HG02943 (cell line): ENCODE data around the gene PCDH19.
"Not testable (repeated sequence)": the region's sequence is repeated elsewhere in the genome, so short reads cannot be mapped to it uniquely, and the experiment has no call there.

Experiments used
- ATAC-seq: cut with Tn5 transposase; IDR thresholded peaks from one replicate; pipeline ENCODE4 v1.9.1; 2021; ENCODE audit warnings: mild to moderate bottlenecking, low read depth, moderate library complexity; ENCODE audit not compliant: unreplicated experiment

Gene PCDH19, protein sequence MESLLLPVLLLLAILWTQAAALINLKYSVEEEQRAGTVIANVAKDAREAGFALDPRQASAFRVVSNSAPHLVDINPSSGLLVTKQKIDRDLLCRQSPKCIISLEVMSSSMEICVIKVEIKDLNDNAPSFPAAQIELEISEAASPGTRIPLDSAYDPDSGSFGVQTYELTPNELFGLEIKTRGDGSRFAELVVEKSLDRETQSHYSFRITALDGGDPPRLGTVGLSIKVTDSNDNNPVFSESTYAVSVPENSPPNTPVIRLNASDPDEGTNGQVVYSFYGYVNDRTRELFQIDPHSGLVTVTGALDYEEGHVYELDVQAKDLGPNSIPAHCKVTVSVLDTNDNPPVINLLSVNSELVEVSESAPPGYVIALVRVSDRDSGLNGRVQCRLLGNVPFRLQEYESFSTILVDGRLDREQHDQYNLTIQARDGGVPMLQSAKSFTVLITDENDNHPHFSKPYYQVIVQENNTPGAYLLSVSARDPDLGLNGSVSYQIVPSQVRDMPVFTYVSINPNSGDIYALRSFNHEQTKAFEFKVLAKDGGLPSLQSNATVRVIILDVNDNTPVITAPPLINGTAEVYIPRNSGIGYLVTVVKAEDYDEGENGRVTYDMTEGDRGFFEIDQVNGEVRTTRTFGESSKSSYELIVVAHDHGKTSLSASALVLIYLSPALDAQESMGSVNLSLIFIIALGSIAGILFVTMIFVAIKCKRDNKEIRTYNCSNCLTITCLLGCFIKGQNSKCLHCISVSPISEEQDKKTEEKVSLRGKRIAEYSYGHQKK (N-terminal part only)

GRCh38 chrX:100409610-100410590, at the start of gene PCDH19:
TSS of gene PCDH19 (minus strand) at chrX:100410273. CDS start at chrX:100408597, 1,676 bp downstream.
- no peak for ATAC-seq

DNA sequence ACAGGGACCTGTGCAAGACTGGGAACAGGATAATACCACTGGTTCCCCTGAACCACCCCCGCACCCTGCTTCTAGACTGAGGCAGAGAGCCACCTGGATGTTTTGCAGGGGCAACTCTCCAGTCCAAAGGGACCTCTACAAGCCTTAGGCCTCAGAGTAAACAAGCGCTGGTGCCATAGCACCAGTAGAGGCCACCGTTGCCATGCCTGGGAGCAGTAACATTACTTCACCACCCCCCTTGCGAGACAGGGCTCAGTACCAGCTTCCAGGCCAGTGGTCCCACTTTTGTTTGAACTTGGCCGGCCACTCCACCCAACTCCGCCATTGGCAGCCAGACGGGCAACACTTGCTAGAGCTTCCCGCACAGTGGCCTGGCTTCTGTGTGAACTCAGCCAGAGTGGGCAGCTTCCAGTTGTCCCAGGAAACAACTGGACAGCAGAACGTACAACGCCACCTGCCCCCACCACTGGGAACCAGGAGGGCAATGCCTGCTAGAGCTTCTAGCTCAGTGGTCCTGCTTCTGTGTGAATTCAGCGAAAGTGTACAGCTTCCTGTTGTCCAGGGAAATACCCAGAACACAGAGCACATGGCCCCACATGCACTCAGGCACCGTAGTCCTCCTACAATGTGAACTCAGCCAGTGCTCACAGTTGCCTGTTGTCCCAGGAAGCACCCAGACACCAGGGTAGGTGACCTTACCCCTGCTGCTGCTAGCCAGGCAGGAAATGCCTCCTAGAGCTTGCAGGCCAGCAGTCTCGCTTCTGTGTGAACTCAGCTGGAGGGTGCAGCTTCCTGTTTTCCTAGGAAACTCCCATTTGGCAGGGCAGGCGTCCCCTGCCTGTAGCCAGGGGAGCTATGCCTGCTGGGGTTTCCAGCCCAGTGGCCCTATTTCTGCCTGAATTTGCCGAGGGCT, 39.9 kb upstream of the PCDH19 start:
- ATAC-seq, result no peak

GRCh38 chrX:100447655-100448397, 37.8 kb upstream of the PCDH19 start:
- no peak for ATAC-seq

- no peak for ATAC-seq
These were observed 35.5 kb upstream of the PCDH19 start for GRCh38 chrX:100445593-100445992.

DNA sequence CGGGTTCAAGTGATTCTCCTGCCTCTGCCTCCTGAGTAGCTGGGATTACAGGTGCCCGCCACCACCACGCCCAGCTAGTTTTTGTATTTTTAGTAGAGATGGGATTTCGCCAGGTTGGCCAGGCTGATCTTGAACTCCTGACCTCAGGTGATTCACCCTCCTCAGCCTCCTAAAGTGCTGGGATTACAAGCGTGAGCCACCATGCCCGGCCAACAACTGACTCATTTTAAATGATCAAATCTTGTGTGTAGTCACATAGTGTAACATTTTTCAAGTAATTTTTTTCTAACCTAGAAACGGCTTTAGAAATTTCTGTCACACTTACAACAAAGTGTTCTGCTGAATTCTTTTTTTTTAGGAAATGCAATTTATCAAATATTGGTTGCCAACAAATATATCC, 31.2 kb upstream of the PCDH19 start:
- ATAC-seq, result not testable (repeated sequence)

DNA sequence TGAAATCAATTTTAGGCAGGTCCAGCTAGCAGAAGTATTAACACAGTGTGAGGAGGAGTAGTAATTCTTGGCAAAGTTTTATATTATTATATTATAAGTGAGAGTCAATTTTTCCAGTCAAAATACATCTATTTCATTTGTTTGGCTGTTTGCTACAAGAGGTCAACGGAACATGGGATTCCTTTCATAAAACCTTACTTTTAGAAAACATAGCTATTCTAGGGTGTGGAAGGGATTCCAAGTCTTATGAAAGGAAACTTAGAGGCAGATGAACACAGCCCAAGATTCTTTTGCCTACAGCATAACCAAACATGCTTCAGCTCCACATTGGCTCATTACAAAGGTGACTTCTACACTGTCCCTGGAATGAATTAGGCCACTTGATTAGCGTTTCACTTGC, 29.9 kb upstream of the PCDH19 start:
- no peak for ATAC-seq

GRCh38 chrX:100435726-100436125, 25.7 kb upstream of the PCDH19 start:
- ATAC-seq, result no peak

DNA sequence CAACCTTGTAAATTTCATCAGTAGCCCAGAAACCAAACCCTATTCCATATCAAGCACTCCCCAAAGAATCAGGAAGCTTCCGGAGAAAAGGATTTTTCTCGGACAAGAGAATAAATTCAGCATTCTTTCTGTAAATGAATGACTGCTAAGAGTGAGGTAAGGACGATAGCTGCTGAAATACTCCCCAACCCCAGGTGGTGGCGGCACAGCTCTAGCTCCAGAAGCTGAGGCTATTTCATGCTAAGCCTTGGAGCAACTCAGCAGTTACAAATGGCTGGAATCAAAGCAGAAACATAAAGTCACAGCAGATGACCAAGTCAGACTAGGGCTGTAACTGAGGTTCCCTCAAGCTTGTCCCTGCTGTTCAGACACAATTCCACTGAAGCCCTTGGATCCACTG, 13.9 kb upstream of the PCDH19 start:
- ATAC-seq, result no peak

- no peak for ATAC-seq
These were observed 8.5 kb upstream of the PCDH19 start for GRCh38 chrX:100418556-100418955.

GRCh38 chrX:100417681-100418080, 7.6 kb upstream of the PCDH19 start:
- ATAC-seq, result no peak

DNA sequence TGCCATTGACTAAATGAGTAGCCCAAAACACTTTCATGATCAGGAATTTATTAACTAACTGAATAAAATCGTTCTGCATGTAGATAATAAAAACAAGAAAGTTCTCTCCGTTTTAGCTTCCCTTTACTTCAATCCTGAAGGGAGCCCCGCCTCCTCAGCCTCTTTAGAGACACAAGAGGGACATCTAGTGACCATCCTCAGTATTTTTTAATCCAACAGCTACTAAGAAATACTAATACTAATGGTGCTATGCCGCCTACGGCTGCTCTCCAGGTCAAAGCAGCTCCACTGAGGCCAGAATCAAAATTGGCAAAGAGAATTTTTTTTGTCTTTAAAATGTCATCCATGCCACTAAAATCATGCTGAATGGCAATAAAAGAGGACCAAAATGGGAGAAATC, 3.2 kb upstream of the PCDH19 start:
- peak; percentile 72 for ATAC-seq

DNA sequence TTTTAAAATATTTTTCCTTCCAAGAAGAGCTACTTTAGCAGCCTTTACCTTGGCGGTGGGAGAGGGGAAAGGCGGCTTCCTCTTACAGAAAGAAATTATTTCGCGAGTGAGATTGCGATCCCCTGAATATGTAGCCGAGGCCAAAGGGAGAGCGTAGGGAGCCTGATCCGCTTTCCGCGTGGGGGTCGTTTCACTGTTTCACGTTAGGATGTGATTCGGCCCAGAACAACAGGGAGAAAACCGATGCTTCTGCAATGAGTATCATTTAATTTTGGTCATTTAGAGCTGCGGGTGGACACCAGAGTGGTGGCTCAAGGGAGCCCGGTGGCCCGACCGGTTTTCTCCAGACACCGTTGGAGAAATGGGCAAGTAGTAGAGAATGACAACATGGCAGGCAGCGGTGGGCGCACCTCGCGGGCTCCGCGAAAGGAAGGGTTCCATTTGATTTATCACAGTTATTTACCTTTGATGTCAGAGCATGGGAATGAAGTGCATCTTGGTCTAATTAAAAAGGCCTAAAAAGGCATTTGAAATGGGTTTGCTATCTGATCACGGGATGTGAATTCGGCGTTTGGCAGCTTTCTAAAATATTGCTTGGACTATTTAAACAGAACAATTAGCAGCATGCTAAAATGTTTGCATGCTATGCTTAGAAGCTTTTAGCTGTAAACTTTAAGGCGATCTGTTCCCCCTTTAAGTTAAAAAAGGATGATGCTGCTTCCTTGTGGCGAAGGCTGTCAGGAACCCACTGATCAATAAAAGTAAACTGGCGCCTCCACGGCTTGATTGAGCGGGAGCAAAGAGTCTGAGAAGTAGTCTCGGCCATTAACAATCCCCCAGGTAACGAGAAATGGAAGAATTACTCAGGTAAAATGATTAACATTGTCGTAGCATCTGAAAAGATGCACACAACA, 2.0 kb upstream of the PCDH19 start:
- ATAC-seq, result no peak

DNA sequence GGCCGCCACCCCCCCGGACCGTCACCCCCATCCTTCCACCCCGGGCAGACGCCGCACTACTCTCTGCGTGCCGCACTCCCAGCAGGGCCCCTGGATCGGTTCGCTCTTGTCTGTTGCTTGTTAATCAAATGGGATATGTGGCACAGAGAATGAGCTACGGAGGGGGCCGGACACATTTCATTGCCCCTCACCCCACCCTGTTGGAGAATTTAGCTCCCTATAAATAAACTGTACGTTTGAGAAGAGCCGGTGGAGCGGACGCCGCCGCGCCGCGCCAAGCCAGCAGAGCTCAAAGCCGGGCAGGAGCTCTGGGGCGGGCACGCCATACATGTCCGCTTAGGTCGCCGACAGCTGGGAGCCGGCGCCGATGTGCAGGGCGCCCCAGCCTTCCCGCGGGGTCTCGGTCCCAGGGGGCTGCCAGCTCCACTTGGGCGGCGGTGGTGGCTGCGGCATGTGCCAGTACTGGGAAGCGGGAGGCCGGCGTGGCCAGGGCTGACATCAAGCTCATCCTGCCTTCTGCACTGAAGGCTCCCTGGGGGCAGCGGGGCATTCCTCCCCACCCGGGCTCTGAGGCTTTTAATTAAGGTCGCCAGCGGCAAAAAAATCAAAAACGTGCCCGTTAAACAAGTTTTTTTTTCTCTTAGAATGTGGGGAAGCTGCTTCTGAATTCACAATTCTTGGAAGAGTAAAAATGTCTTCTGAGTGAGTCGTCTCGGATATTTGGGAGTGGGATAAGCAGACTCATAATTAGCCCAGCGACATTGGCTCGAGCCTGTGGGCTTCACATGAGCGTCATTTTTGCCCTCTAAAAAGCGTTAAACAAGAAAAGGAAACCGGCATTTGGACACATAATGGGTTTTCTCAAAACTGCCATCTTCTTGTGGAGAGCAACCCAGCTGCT, 1.1 kb upstream of the PCDH19 start:
- ATAC-seq, result no peak

DNA sequence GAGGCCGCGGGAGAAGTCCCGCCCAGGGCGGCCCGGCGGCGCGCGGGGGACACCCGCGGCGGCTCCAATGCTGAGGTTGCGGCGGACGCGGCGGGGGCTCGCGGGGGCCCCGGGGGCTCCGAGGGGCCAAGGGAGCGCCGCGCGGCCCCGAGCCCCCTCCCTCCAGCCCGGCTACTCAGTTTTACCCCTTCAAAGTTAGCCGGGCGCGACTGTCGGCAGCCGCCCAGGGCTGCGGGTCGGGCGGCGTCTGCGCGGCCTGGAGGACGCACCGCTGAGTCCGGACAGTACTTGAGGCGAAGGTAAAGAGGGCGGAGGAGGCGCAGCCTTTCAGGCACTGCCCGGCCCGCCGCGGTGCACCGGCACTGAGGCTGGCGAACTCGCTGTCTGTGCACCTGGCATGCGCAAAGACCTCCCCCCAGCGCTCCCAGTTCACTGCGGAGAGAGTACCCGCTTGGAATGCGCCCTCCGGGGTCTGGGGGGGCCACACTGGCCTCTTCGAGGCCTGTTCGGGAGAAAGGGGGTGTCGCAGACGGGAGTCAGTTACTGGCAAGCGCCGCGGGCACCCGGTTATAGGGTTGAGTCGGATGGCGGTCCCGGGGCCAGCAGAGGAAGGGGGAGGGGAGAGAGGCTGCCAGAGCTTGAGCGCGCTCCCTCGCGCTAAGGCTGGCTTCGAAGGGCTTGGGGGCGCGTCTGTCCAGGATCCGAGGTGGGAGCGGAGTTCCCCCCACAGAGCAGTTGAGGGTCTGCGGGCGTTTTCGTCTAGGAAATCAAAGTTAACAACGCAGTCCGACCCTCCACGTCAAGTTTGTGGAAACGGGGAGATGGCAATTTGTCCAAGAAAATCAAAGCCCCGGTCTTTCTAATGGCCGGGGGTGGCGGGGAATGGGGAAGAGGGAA, 1.1 kb downstream of the PCDH19 start:
- ATAC-seq, result no peak

DNA sequence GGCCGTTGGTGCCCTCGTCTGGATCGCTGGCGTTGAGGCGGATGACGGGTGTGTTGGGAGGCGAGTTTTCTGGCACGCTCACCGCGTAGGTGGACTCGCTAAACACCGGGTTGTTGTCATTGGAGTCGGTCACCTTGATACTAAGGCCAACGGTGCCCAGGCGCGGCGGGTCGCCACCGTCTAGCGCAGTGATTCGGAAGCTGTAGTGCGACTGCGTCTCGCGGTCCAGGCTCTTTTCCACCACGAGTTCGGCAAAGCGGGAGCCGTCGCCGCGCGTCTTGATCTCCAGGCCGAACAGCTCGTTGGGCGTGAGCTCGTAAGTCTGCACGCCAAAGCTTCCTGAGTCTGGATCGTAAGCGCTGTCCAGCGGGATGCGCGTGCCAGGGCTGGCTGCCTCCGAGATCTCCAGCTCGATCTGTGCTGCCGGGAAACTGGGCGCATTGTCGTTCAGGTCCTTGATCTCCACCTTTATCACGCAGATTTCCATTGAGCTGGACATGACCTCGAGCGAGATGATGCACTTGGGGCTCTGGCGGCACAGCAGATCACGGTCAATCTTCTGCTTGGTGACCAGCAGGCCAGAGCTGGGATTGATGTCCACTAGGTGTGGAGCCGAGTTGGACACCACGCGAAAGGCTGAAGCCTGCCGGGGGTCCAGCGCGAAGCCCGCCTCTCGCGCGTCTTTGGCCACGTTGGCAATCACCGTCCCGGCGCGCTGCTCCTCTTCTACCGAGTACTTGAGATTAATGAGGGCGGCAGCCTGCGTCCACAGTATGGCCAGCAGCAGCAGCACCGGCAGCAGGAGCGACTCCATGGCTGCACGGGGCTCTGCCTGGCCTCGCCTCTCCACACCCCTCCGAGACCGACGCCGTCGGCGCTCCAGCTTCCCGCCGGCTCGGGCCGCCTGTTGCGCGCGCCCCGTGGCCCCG, 2.0 kb downstream of the PCDH19 start:
- ATAC-seq, result no peak
